Mesothelial cell of epicardium (in vitro differentiated cells): ENCODE results near the gene FHIT. TPM values are rescaled to one million over a fixed set of nuclear protein-coding genes. Genes with fewer than 3 reads are reported as not detected.

Experiments used
- DNase-seq, 2 experiments: peaks; one replicate each; pipeline ENCODE4 v3.0.0; 2021; ENCODE audit warnings: low spot score in 2 of 2; ENCODE audit not compliant: unreplicated experiment in 2 of 2
- H3K27ac Mint-ChIP-seq: 2 replicates; pipeline ENCODE4 v1.8.0; 2021; ENCODE audit warnings: mixed read lengths
- H3K27me3 Mint-ChIP-seq: 2 replicates; pipeline ENCODE4 v1.8.0; 2021; ENCODE audit warnings: low read depth, mixed read lengths
- H3K36me3 Mint-ChIP-seq: 2 replicates; pipeline ENCODE4 v1.8.0; 2021; ENCODE audit warnings: mixed read lengths
- H3K4me1 Mint-ChIP-seq: 2 replicates; pipeline ENCODE4 v1.8.0; 2021; ENCODE audit warnings: mixed read lengths
- H3K4me3 Mint-ChIP-seq: 2 replicates; pipeline ENCODE4 v1.8.0; 2021; ENCODE audit warnings: mild to moderate bottlenecking, moderate library complexity, mixed read lengths
- H3K9me3 Mint-ChIP-seq: 2 replicates; pipeline ENCODE4 v1.8.0; 2021; ENCODE audit warnings: mixed read lengths
- CTCF ChIP-seq: fragments of 200-600 bp; sonication (generic); IDR thresholded peaks from one replicate; pipeline ENCODE4 v1.5.0; 2021; ENCODE audit warnings: antibody characterized with exemption; ENCODE audit not compliant: unreplicated experiment
- total RNA-seq: library from RNA; stranded (reverse); gene quantifications from 3 replicates; pipeline ENCODE4 v1.2.1, GENCODE V29; 2021

The FHIT gene
- total RNA-seq, 1 donor from 2014 or later: 10.7 TPM

GRCh38 chr3:60206206-60206605, 1045.0 kb downstream of the FHIT start:
- Mint-ChIP-seq H3K36me3 (no peaks in the 10 kb centered on the region), H3K4me1 (peaks cover 30% of the 10 kb centered on the region), H3K27ac (peak overlapping the region; percentile 37), H3K4me3 (no peak overlapping the region), H3K9me3 (peaks cover 5% of the 10 kb centered on the region), H3K27me3 (no peaks in the 10 kb centered on the region)
- no peak for DNase-seq
- TF ChIP-seq CTCF: no peak

GRCh38 chr3:60202052-60202726, 1049.1 kb downstream of the FHIT start:
- no peak for DNase-seq
- no peaks in the 10 kb centered on the region for H3K9me3 Mint-ChIP-seq
- peaks cover 45% of the 10 kb centered on the region for H3K4me1 Mint-ChIP-seq
- no peaks in the 10 kb centered on the region for H3K27me3 Mint-ChIP-seq
- no peak overlapping the region for H3K4me3 Mint-ChIP-seq
- H3K36me3 Mint-ChIP-seq: no peaks in the 10 kb centered on the region
- TF ChIP-seq CTCF: no peak
- H3K27ac Mint-ChIP-seq: no peak overlapping the region

GRCh38 chr3:60199306-60199705, 1051.9 kb downstream of the FHIT start:
- DNase-seq: no peak
- Mint-ChIP-seq H3K27me3 (no peaks in the 10 kb centered on the region), H3K36me3 (peaks cover 5% of the 10 kb centered on the region), H3K4me3 (no peak overlapping the region), H3K4me1 (peaks cover 33% of the 10 kb centered on the region), H3K9me3 (peaks cover 10% of the 10 kb centered on the region), H3K27ac (no peak overlapping the region)
- TF ChIP-seq CTCF: no peak

GRCh38 chr3:60198179-60198720, 1053.0 kb downstream of the FHIT start:
- DNase-seq: no peak
- peaks cover 19% of the 10 kb centered on the region for H3K9me3 Mint-ChIP-seq
- peak overlapping the region; percentile 68 for H3K27ac Mint-ChIP-seq
- H3K4me1 Mint-ChIP-seq: peaks cover 30% of the 10 kb centered on the region
- H3K4me3 Mint-ChIP-seq: no peak overlapping the region
- peaks cover 5% of the 10 kb centered on the region for H3K36me3 Mint-ChIP-seq
- H3K27me3 Mint-ChIP-seq: no peaks in the 10 kb centered on the region
- TF ChIP-seq CTCF: no peak

- Mint-ChIP-seq H3K9me3 (peaks cover 23% of the 10 kb centered on the region), H3K4me1 (peaks cover 24% of the 10 kb centered on the region), H3K36me3 (peaks cover 8% of the 10 kb centered on the region), H3K27ac (no peak overlapping the region), H3K4me3 (no peak overlapping the region), H3K27me3 (no peaks in the 10 kb centered on the region)
- DNase-seq: no peak
- no peak for TF ChIP-seq CTCF
Measured at GRCh38 chr3:60192297-60193114, 1058.7 kb downstream of the FHIT start.
